GM12878 (cell line): Measurements from ENCODE around the gene PIGB.
"Not testable (repeated sequence)": the region's sequence is repeated elsewhere in the genome, so short reads cannot be mapped to it uniquely, and the experiment has no call there.

Experiments used
- CHD1 ChIP-seq: IDR thresholded peaks from 2 replicates; pipeline ENCODE4 v1.6.1; 2012; ENCODE audit warnings: low read depth, low read length, improper control_type of control experiment
- CTCF ChIP-seq, 3 experiments: IDR thresholded peaks in 2 of 3; conservative IDR thresholded peaks in 1 of 3; 2 replicates each; pipeline ENCODE4 v1.5.1; 2011; ENCODE audit warnings: low read depth in 3 of 3, low read length in 3 of 3, mild to moderate bottlenecking in 3 of 3, control low read depth in 2 of 3, moderate library complexity in 2 of 3, inconsistent platforms in 1 of 3, mixed read lengths in 1 of 3; ENCODE audit not compliant: control insufficient read depth in 2 of 3, insufficient read depth in 1 of 3; ENCODE audit errors: extremely low read depth in 1 of 3
- EP300 ChIP-seq, 2 experiments: fragments of 150-350 bp in 1 of 2; IDR thresholded peaks; 2 replicates each; pipeline ENCODE4 v1.6.1; 2011 to 2012; ENCODE audit warnings: low read depth in 2 of 2, low read length in 2 of 2, borderline replicate concordance in 1 of 2, improper control_type of control experiment in 1 of 2, inconsistent platforms in 1 of 2; ENCODE audit not compliant: control insufficient read depth in 1 of 2
- LARP7 ChIP-seq: fragments of 450-650 bp; IDR thresholded peaks from 2 replicates; pipeline ENCODE4 v1.6.1; 2017; ENCODE audit warnings: mild to moderate bottlenecking
- MAX ChIP-seq: IDR thresholded peaks from 2 replicates; pipeline ENCODE4 v1.6.1; 2012; ENCODE audit warnings: low read depth, low read length, improper control_type of control experiment
- POLR2AphosphoS2 ChIP-seq: IDR thresholded peaks from 2 replicates; pipeline ENCODE4 v1.6.1; 2011; ENCODE audit warnings: low read depth, mild to moderate bottlenecking, low read length, improper control_type of control experiment, moderate library complexity
- REST ChIP-seq: IDR thresholded peaks from 2 replicates; pipeline ENCODE4 v1.6.1; 2012; ENCODE audit warnings: mild to moderate bottlenecking, low read depth, low read length
- SIN3A ChIP-seq: IDR thresholded peaks from 2 replicates; pipeline ENCODE4 v1.6.1; 2012; ENCODE audit warnings: low read depth, low read length, improper control_type of control experiment
- TAF1 ChIP-seq: IDR thresholded peaks from 2 replicates; pipeline ENCODE4 v1.6.1; 2011; ENCODE audit warnings: mild to moderate bottlenecking, low read depth, low read length, borderline replicate concordance
- USF1 ChIP-seq: IDR thresholded peaks from 2 replicates; pipeline ENCODE4 v1.6.1; 2011; ENCODE audit warnings: borderline replicate concordance, low read depth, mild to moderate bottlenecking, moderate library complexity, mixed read lengths, low read length; ENCODE audit not compliant: insufficient read depth; ENCODE audit errors: extremely low read length
- ZNF384 ChIP-seq: IDR thresholded peaks from 2 replicates; pipeline ENCODE4 v1.6.1; 2012; ENCODE audit warnings: low read depth, mild to moderate bottlenecking, low read length, improper control_type of control experiment, borderline replicate concordance
- TF ChIP-seq, protein P1 (sequence below): fragments of 450-650 bp; IDR thresholded peaks from 2 replicates; pipeline ENCODE4 v1.6.1; 2017; ENCODE audit warnings: mild to moderate bottlenecking, moderate library complexity

DNA sequence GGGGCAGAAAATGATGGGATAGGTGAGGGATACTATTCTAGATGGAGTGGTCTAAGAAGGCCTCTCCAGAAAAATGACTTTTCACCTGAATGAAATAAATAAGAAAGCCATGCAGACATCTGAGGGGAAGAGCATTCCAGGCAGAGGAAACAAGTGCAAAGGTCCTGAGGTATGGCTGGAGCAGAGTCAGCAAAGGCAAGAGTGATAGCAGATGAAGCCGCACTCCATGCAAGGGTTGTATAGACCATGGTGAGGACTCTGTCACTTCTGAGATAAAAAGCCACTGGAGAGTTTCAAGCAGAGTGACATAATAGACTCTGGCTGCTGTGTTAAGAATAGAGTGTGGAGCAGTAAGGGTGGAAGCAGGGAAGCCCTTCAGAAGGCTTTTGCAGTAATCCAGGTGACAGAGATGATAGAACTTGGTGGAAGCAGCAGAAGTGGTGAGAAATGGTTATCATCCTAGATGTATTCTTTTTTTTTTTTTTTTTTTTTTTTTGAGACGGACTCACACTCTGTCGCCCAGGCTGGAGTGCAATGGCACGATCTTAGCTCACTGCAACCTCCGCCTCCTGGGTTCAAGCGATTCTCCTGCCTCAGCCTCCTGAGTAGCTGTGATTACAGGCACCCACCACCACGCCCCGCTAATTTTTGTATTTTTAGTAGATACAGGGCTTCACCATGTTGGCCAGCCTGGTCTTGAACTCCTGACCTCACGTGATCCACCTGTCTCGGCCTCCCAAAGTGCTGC is 32.4 kb upstream of the PIGB start:
- TF ChIP-seq ZNF384; REST; LARP7; EP300 (IDR thresholded peaks at IDR 0.05; ENCODE audit: borderline replicate concordance in 1 of 2, control insufficient read depth in 1 of 2, low read depth in 2 of 2, low read length in 2 of 2); POLR2AphosphoS2; CTCF (IDR thresholded peaks at IDR 0.05 in 2 of 3, conservative IDR thresholded peaks at IDR 0.05 in 1 of 3; ENCODE audit: control insufficient read depth in 2 of 3, extremely low read depth in 1 of 3, insufficient read depth in 1 of 3, low read depth in 3 of 3, low read length in 3 of 3); TAF1; MAX; SIN3A; CHD1; USF1: not testable (repeated sequence)
- TF ChIP-seq, protein P1, sequence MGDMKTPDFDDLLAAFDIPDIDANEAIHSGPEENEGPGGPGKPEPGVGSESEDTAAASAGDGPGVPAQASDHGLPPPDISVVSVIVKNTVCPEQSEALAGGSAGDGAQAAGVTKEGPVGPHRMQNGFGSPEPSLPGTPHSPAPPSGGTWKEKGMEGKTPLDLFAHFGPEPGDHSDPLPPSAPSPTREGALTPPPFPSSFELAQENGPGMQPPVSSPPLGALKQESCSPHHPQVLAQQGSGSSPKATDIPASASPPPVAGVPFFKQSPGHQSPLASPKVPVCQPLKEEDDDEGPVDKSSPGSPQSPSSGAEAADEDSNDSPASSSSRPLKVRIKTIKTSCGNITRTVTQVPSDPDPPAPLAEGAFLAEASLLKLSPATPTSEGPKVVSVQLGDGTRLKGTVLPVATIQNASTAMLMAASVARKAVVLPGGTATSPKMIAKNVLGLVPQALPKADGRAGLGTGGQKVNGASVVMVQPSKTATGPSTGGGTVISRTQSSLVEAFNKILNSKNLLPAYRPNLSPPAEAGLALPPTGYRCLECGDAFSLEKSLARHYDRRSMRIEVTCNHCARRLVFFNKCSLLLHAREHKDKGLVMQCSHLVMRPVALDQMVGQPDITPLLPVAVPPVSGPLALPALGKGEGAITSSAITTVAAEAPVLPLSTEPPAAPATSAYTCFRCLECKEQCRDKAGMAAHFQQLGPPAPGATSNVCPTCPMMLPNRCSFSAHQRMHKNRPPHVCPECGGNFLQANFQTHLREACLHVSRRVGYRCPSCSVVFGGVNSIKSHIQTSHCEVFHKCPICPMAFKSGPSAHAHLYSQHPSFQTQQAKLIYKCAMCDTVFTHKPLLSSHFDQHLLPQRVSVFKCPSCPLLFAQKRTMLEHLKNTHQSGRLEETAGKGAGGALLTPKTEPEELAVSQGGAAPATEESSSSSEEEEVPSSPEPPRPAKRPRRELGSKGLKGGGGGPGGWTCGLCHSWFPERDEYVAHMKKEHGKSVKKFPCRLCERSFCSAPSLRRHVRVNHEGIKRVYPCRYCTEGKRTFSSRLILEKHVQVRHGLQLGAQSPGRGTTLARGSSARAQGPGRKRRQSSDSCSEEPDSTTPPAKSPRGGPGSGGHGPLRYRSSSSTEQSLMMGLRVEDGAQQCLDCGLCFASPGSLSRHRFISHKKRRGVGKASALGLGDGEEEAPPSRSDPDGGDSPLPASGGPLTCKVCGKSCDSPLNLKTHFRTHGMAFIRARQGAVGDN = not testable (repeated sequence)
